GM12878 (cell line): ENCODE data around the gene CD276.

Source experiments
- EZH2 ChIP-seq: IDR thresholded peaks from 2 replicates; pipeline ENCODE4 v1.6.1; 2012; ENCODE audit warnings: low read depth, mild to moderate bottlenecking, control low read depth, inconsistent platforms, low read length, borderline replicate concordance; ENCODE audit not compliant: control insufficient read depth
- POLR2AphosphoS5 ChIP-seq: IDR thresholded peaks from 2 replicates; pipeline ENCODE4 v1.6.1; 2011; ENCODE audit warnings: mild to moderate bottlenecking, low read length, inconsistent platforms

GRCh38 chr15:73746883-73747282, 62.7 kb downstream of the CD276 start:
- TF ChIP-seq EZH2 (no peak), POLR2AphosphoS5 (no peak)
